HG03378 (cell line): ENCODE data around the gene POLL.

ENCODE experiments used
- ATAC-seq: cut with Tn5 transposase; IDR thresholded peaks from one replicate; pipeline ENCODE4 v1.9.1; 2021; ENCODE audit warnings: mild to moderate bottlenecking, moderate library complexity; ENCODE audit not compliant: unreplicated experiment

POLL gene

GRCh38 chr10:101561068-101561915 is 26.8 kb downstream of the POLL start:
- no peak for ATAC-seq

- ATAC-seq, result no peak
These were observed 27.6 kb downstream of the POLL start for GRCh38 chr10:101560298-101561067.

GRCh38 chr10:101559596-101560297 is 28.3 kb downstream of the POLL start:
- ATAC-seq, result no peak

GRCh38 chr10:101558671-101559595 is 29.1 kb downstream of the POLL start:
- no peak for ATAC-seq

GRCh38 chr10:101558204-101558603 is 29.9 kb downstream of the POLL start:
- no peak for ATAC-seq

DNA sequence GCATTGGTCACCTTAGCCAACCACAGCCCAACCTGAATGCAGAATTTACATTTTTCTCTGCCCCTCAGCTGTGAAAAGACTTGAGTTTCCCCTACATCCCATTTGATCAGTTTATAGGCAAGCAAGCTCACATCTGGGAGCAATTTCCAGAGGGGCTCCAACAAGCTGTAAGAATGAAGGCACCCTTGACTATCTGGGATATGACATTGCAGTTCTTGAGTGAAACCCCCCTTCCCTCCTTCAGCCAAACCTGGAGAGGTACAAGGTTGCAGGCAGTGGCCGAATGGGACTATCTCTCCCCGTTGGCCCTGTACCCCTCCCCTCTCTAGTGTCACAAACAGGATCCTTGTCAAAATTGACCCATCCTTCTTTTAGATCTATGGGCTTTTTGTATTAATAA is 30.5 kb downstream of the POLL start:
- no peak for ATAC-seq

DNA sequence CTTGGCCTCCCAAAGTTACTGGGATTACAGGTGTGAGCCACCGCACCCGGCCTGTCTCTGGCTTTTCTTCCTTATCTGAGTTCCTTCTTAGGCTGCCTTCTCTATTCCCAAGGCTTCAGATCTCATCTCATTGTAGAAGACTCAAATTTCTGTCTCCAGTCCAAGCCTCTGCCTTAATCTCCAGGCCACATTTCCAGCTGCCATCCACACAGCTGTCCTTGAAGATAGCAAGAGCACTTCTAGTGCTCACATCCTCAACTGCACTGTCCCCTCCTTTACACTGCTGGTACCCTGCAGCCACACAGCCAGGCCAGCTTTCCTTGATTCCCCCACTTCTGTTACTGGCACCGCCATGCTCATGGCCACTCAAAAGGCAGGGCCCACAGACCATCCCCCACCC is 35.6 kb downstream of the POLL start:
- no peak for ATAC-seq

- ATAC-seq, result no peak
These were observed 37.1 kb downstream of the POLL start for GRCh38 chr10:101550965-101551364.

DNA sequence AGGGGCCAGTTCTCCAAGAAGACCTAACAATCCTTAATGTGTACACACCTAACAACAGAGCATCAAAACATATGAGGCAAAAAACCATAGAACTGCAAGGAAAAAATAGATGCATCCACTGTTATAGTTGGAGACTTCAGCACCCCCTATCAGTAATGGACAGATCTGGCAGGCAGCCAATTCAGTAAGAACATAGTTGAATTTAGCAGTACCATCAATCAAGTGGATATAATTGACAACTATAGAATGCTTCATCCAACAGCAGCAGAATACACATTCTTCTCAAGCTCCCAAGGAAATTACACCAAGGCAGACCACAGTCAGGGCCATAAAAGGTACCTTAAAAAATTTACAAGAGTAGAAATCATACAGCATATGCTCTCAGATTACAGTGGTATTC is 42.2 kb downstream of the POLL start:
- no peak for ATAC-seq

DNA sequence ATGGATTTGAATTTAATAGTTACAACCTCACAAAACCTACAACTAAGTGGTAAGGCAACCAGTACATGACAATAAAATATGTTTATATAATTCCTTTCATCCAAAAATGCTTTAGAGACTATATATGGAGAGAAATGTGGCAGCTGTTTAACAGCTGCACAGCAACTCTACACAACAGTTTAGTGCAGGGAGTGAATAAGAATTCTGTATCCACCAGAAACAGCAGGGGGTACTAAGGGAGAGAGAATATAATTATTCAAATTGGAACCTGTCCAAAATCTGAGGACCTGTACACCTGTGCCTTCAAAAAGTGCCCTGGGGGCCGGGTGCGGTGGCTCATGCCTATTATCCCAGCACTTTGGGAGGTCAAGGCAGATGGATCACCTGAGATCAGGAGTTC is 49.6 kb downstream of the POLL start:
- ATAC-seq, result no peak

GRCh38 chr10:101536800-101537199 is 51.3 kb downstream of the POLL start:
- ATAC-seq, result no peak

DNA sequence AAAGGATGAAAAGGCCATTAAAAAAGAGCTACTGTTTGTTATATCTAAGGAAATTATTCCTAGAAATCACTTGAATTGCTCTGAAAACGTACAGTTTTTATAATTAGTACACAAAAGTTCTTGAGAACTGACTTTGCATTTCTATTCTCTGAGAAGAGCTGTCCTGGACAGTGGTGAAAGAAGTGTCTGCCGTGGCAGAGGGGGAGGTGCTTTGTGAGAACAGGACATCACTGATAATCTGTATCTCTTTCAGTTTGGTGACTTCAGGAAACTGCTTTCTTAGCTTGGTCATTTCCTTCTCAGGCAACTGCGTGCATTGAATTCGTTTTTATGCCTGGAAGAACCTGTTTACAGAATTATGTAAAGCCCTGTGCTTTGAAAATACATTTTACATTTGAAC is 52.1 kb downstream of the POLL start:
- ATAC-seq, result no peak

DNA sequence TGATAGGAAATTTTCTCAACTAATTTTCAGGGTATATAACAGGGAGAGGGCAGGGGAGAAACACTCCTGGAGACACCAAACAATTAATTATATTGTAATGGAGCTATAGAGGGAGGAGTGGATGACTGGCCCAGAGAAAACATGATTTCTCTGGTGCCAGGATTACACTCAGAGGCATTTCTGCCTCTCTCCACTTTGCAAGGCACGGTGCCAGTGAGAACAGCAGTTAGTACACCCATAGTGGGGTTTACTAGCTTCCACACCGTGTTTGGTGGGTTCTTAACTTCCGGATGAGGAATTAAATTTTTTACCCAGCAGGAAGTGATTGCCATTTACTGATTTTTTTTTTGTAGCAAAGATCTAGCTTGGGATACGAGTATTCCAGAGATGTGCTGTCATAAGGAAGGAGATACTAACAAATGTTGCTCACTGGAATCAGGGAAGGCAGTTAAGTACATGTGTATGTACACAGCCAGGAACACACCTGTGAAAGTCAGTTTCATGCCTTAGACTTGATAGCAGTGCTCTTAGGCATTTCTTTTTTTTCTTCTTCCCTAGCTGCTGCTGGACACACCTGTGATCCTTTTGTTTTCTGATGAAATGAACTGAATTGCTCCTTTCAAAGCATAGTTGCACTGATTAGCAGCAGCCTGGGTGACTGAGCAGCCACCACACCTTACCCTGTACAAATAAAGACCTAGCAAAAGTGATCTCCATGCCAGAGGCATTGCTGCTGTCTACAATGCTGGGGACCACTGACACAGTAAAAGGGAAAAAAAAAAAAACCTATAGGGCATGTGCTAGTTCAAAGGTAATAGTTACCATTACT is 58.1 kb downstream of the POLL start:
- ATAC-seq, result no peak

DNA sequence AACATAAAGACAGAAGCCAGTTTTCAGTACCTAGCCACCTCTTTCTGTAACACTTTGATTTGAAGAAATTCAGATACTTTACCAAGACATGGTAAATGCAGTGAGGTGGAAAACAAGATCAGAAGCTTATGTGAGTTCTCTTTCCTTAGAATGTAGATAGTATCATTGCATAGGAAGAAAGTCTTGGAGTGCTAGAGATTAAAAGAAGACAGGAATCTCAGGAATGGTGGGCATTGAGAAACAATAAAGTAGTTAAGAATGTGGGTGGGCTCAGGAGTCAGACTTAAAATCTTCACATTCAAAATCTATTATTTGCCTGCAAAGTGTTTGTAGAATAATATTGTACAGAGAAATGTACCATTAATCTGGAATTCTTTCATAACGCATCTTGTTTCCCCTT is 58.9 kb downstream of the POLL start:
- ATAC-seq, result no peak
